Left ventricle myocardium inferior (tissue), 1 donor: ENCODE data around the gene ATXN7. TPM values are rescaled to one million over a fixed set of nuclear protein-coding genes. Genes with fewer than 3 reads are reported as not detected.
A peak's percentile ranks its signal among the peaks of the same experiment; 100 is the strongest.

Source experiments
- DNase-seq: peaks from one replicate; pipeline ENCODE4 v3.0.0-alpha.2; 2020
- H3K27ac ChIP-seq: fragments of 200-600 bp; replicated peaks from 2 replicates; pipeline ENCODE4 v1.8.0; 2021
- H3K27me3 ChIP-seq: fragments of 200-600 bp; 2 replicates; pipeline ENCODE4 v1.8.0; 2021; ENCODE audit warnings: low read depth
- H3K36me3 ChIP-seq: fragments of 200-600 bp; 2 replicates; pipeline ENCODE4 v1.8.0; 2021
- H3K4me1 ChIP-seq: fragments of 200-600 bp; 2 replicates; pipeline ENCODE4 v1.8.0; 2021
- H3K4me3 ChIP-seq: fragments of 200-600 bp; 2 replicates; pipeline ENCODE4 v1.8.0; 2021; ENCODE audit warnings: mild to moderate bottlenecking, moderate library complexity
- H3K9me3 ChIP-seq: fragments of 200-600 bp; replicated peaks from 2 replicates; pipeline ENCODE4 v1.8.0; 2021
- CTCF ChIP-seq: fragments of 200-600 bp; IDR thresholded peaks from 2 replicates; pipeline ENCODE4 v1.8.0; 2021; ENCODE audit warnings: antibody characterized with exemption, mild to moderate bottlenecking, borderline replicate concordance
- intact Hi-C: fragments of 100-400 bp; cut with micrococcal nuclease; formaldehyde crosslinking; loops from one replicate; pipeline ENCODE4 v1.11.0; 2022
- total RNA-seq: library from RNA; stranded (reverse); fragmentation: NEBNext Ultra II Directional; extraction: Animal tissue kit (Norgen Biotek cat#: 25700); gene quantifications from one replicate; pipeline ENCODE4 v1.2.1, GENCODE V29; 2021
- donor health status: DM: no; HTN: yes; CAD: no; lungs with severe emphysema.

ATXN7 gene
- total RNA-seq, 1 donor from 2014 or later = 12.1 TPM

DNA sequence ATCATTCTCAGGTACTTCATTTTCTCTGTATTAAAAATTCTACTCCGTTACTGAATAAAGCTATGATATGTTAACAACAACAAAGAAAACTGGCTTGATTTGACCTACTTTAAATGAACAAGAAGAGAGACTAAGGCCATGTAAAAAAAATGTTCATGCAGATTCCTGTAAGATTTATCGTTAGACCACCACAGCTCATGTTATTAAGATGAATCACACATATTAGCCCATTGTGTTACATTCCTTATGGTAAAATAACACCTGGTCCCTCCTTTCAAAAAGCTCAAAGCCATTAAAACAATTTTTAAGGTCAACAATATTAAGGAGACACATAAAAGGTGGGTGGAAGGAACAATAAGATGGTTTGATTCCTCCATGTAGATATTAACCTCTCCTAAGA lies 6.4 kb upstream of the ATXN7 start:
- DNase-seq = no peak
- Histone ChIP-seq H3K36me3 (no peaks in the 10 kb centered on the region), H3K27ac (no peak overlapping the region), H3K4me3 (no peak overlapping the region), H3K9me3 (no peaks in the 10 kb centered on the region), H3K4me1 (peaks cover 4% of the 10 kb centered on the region), H3K27me3 (no peaks in the 10 kb centered on the region)
- no peak for TF ChIP-seq CTCF
- intact Hi-C loops = no loop called here

- Histone ChIP-seq H3K9me3 (no peaks in the 10 kb centered on the region), H3K4me3 (no peak overlapping the region), H3K27me3 (no peaks in the 10 kb centered on the region), H3K4me1 (peaks cover 31% of the 10 kb centered on the region), H3K27ac (no peak overlapping the region), H3K36me3 (no peaks in the 10 kb centered on the region)
- no peak for TF ChIP-seq CTCF
- DNase-seq = no peak
- intact Hi-C loops = no loop called here
Measured at GRCh38 chr3:63860776-63861175, 2.9 kb upstream of the ATXN7 start.

- no peak for DNase-seq
- Histone ChIP-seq H3K4me3 (no peak overlapping the region), H3K4me1 (peaks cover 31% of the 10 kb centered on the region), H3K27me3 (no peaks in the 10 kb centered on the region), H3K27ac (no peak overlapping the region), H3K36me3 (no peaks in the 10 kb centered on the region), H3K9me3 (no peaks in the 10 kb centered on the region)
- no peak for TF ChIP-seq CTCF
- intact Hi-C loops = no loop called here
Measured at GRCh38 chr3:63861306-63861705, 2.4 kb upstream of the ATXN7 start.

DNA sequence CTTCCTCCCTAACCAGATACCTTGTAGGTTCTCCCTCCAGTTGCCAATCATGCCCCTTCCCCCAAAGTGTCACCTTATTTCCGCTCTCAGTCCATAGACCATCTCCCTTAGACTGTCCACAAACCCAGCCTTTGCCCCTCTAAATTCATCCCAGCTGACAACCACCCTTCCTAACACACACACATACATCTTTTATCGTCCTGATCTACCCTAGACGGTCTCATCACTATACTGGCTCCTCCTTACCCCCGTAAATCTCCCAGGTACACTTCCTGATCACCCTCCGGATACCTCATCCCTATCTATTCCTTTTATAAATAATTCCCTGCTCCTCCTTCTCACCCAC lies 890 bp upstream of the ATXN7 start:
- Histone ChIP-seq H3K9me3 (no peaks in the 10 kb centered on the region), H3K27ac (peak overlapping the region; percentile 93), H3K36me3 (no peaks in the 10 kb centered on the region), H3K4me3 (peak overlapping the region; percentile 97), H3K4me1 (peaks cover 31% of the 10 kb centered on the region), H3K27me3 (no peaks in the 10 kb centered on the region)
- no peak for DNase-seq
- intact Hi-C loops = no loop called here
- TF ChIP-seq CTCF = no peak

DNA sequence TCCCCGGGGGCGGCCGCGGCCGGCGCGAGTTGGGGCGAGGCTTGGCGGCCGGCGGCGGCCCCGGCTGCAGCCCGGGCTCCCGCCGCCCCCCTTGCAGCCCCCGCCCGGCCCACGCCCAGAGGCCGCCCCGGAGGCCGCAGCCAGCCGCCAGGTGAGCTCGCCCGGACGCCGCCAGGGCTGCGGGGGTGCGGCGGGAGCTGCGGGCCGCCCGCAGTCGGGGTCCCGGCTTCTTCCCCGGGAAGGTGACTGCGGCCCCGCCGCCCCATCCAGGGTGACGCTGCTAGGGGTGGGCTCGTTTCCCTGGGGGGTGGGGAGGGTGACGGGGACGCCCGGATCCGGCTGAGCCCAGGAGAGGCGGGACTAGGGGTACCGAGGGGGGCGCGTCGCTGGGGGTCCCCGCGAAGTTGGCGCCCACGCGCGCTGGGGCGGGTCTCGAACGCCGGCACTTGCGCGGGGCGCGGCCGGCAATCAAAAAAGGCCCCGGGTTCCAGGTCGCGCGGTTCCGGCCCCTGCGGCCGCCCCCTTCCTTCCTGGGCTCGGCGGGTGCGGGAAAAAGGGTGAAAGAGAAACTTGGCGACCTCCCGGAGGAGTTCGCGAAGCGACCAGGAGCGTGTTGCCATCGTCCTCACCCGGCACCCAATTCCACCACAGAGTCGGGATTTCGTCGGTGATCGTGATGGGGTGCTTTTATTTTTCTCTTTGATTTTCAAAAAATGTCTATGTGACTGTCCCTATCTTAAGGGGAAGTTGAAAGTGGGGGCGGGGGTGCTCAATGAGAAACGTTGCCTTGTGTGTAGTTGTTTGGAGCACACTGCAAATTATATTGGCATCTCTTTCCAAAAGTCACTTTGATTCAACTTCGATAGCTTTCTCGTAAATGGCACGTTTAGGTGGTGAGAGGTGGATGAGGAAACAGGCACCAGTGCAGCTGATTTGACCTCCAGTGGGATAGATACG lies 619 bp downstream of the ATXN7 start:
- peak overlapping the region; percentile 90 for H3K27ac ChIP-seq
- intact Hi-C loops = no loop called here
- H3K9me3 ChIP-seq = no peaks in the 10 kb centered on the region
- no peaks in the 10 kb centered on the region for H3K36me3 ChIP-seq
- DNase-seq = peak; percentile 45
- H3K4me1 ChIP-seq = peaks cover 31% of the 10 kb centered on the region
- TF ChIP-seq CTCF = no peak
- peak overlapping the region; percentile 97 for H3K4me3 ChIP-seq
- no peaks in the 10 kb centered on the region for H3K27me3 ChIP-seq
